ENCODE results near the gene KCNMB2.

KCNMB2 gene

DNA sequence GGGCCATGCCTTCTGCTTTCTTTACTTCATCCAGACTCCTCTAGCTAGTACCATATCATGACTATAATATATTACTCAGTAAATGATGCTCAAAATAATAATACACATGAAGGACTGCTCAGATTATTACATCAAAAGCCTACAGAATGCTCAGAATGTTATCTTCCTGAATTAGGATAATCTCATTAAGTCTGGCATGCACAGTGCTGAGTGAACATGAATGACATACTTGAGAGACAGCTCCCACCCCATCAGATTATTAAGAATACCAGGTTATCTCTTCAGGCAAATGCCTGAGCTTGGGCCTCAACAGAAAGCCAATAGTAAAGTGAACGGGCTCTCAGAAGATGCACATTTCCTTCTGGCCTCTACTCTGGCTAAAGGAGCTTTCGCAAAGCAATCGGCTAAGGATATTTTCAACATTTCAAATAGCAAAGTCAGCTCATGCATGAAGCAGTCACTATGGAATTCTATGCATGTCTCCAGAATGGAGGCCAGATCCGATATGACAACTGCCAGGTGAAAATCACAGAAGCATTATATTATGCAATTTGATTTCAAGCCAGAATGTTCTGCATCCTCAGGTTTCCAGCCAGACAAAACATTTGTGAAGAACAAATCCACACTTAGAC is 122.6 kb downstream of the KCNMB2 start:
- no peak for TF ChIP-seq CTBP1 (IDR thresholded peaks at IDR 0.05; ENCODE audit: borderline replicate concordance)
- no peak for TF ChIP-seq ARNT (IDR thresholded peaks at IDR 0.05)
- TF ChIP-seq FOXK2 (IDR thresholded peaks at IDR 0.05): no peak
- TF ChIP-seq TARDBP (IDR thresholded peaks at IDR 0.05): no peak
- TF ChIP-seq LEF1 (IDR thresholded peaks at IDR 0.05; ENCODE audit: borderline replicate concordance): no peak
- no peak for TF ChIP-seq HDGF (IDR thresholded peaks at IDR 0.05; ENCODE audit: borderline replicate concordance)
- no peak for TF ChIP-seq BHLHE40 (IDR thresholded peaks at IDR 0.05; ENCODE audit: borderline replicate concordance)
- TF ChIP-seq FOXA1 (IDR thresholded peaks at IDR 0.05): no peak
- TF ChIP-seq L3MBTL2 (conservative IDR thresholded peaks at IDR 0.05): no peak
- no peak for TF ChIP-seq ZNF384 (IDR thresholded peaks at IDR 0.05)
- no peak for TF ChIP-seq FOXM1 (IDR thresholded peaks at IDR 0.05; ENCODE audit: borderline replicate concordance)
- TF ChIP-seq ELF4 (IDR thresholded peaks at IDR 0.05): no peak
- no peak for TF ChIP-seq SP1 (IDR thresholded peaks at IDR 0.05)
- TF ChIP-seq, protein P1, sequence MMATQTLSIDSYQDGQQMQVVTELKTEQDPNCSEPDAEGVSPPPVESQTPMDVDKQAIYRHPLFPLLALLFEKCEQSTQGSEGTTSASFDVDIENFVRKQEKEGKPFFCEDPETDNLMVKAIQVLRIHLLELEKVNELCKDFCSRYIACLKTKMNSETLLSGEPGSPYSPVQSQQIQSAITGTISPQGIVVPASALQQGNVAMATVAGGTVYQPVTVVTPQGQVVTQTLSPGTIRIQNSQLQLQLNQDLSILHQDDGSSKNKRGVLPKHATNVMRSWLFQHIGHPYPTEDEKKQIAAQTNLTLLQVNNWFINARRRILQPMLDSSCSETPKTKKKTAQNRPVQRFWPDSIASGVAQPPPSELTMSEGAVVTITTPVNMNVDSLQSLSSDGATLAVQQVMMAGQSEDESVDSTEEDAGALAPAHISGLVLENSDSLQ (IDR thresholded peaks at IDR 0.05): no peak
- TF ChIP-seq NFRKB (IDR thresholded peaks at IDR 0.05): no peak
- TF ChIP-seq SUZ12 (IDR thresholded peaks at IDR 0.05): no peak
- ChIA-PET POLR2A (no interaction called here), CTCF (no interaction called here)
- DNase-seq (ENCODE audit: extremely low spot score): no peak

DNA sequence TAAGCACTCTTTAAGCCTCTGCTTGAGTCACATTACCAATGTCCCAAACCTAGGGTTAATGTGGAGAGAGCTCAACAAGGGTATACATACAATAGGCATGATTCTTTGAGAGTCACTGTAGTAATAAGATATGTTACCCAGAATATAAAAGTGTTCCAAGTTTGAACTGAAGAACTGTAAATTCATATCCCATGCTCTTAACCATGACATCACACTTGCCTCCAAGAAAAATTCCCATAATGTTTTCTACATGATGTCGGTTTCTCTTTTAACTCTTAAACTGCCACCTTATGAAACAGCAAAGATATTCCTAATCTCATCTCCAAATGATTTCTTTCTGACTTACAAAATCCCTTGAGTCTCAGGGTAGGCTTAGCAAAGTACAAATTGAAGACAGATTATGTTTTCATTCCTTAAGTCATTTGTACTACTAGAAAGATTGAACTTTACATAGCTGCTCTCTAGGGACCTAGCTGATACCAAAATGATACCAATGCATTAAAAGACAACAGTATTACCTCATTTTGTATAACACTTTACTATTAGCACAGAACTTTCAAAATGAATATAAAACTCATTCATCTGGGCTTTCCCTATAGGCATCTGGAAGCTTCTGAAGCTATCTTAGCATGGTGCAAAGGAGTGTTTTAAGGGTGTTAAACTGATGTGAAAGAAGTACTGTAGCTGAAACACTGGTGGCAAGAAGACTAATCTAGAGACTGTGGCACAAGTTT is 127.1 kb downstream of the KCNMB2 start:
- DNase-seq (ENCODE audit: extremely low spot score): no peak
- TF ChIP-seq FOXK2 (IDR thresholded peaks at IDR 0.05) (no peak), NFRKB (IDR thresholded peaks at IDR 0.05) (no peak), LEF1 (IDR thresholded peaks at IDR 0.05; ENCODE audit: borderline replicate concordance) (no peak), TARDBP (IDR thresholded peaks at IDR 0.05) (no peak)
- ChIA-PET POLR2A (no interaction called here), CTCF (no interaction called here)

- ChIA-PET POLR2A (no interaction called here), CTCF (no interaction called here)
- DNase-seq (ENCODE audit: extremely low spot score): no peak
- TF ChIP-seq FOXM1 (IDR thresholded peaks at IDR 0.05; ENCODE audit: borderline replicate concordance) (no peak), FOXK2 (IDR thresholded peaks at IDR 0.05) (no peak), FOXA1 (IDR thresholded peaks at IDR 0.05) (no peak), L3MBTL2 (conservative IDR thresholded peaks at IDR 0.05) (no peak), ELF4 (IDR thresholded peaks at IDR 0.05) (no peak), ARNT (IDR thresholded peaks at IDR 0.05) (no peak), HDGF (IDR thresholded peaks at IDR 0.05; ENCODE audit: borderline replicate concordance) (no peak), CTBP1 (IDR thresholded peaks at IDR 0.05; ENCODE audit: borderline replicate concordance) (no peak), NFRKB (IDR thresholded peaks at IDR 0.05) (no peak), SUZ12 (IDR thresholded peaks at IDR 0.05) (no peak)
- TF ChIP-seq, protein P1 (IDR thresholded peaks at IDR 0.05): no peak
Observed at GRCh38 chr3:178665747-178666146, 129.5 kb downstream of the KCNMB2 start.

DNA sequence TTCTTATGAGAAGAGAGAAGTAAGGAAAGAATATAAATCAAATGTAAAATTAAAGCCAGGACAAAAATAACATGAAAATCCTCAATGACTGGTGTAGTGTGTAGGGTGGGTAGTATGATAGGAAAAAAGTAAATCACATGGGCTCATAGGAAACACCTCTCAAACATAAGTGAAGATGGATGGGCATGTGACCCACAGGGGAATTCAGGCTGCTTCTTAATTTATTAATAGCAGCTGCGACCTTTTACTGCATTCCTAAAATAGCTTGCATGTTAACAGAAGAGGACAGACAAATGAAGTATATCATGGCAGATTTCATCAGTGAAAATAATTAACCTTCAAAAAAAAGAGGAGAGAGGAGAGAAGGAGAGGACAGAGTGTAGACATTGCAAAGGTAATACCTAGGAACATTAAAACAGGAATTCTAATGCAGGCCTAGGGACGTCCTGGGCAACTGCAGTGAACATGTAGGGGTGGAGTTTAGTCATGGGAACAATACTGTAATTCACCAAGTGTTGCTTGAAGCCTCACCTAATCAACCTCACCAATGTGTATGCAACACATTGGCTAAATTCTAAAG is 132.9 kb downstream of the KCNMB2 start:
- CTCF ChIA-PET: no interaction called here
- no peak for DNase-seq (ENCODE audit: extremely low spot score)
- POLR2A ChIA-PET: no interaction called here

GRCh38 chr3:178669758-178670157 is 133.5 kb downstream of the KCNMB2 start:
- DNase-seq (ENCODE audit: extremely low spot score): no peak
- no peak for TF ChIP-seq LEF1 (IDR thresholded peaks at IDR 0.05; ENCODE audit: borderline replicate concordance)
- no peak for TF ChIP-seq ELF4 (IDR thresholded peaks at IDR 0.05)
- no peak for TF ChIP-seq SUZ12 (IDR thresholded peaks at IDR 0.05)
- no peak for TF ChIP-seq NFRKB (IDR thresholded peaks at IDR 0.05)
- TF ChIP-seq FOXK2 (IDR thresholded peaks at IDR 0.05): no peak
- ChIA-PET POLR2A (no interaction called here), CTCF (no interaction called here)

More for the DNA sequence above, 132.9 kb downstream of the KCNMB2 start:
- TF ChIP-seq ARNT (IDR thresholded peaks at IDR 0.05) (no peak), NFRKB (IDR thresholded peaks at IDR 0.05) (no peak), LEF1 (IDR thresholded peaks at IDR 0.05; ENCODE audit: borderline replicate concordance) (no peak), CTBP1 (IDR thresholded peaks at IDR 0.05; ENCODE audit: borderline replicate concordance) (no peak), BHLHE40 (IDR thresholded peaks at IDR 0.05; ENCODE audit: borderline replicate concordance) (no peak), SUZ12 (IDR thresholded peaks at IDR 0.05) (no peak), FOXM1 (IDR thresholded peaks at IDR 0.05; ENCODE audit: borderline replicate concordance) (no peak), L3MBTL2 (conservative IDR thresholded peaks at IDR 0.05) (no peak), SP1 (IDR thresholded peaks at IDR 0.05) (no peak), FOXK2 (IDR thresholded peaks at IDR 0.05) (no peak)

GRCh38 chr3:178671377-178671776 is 135.1 kb downstream of the KCNMB2 start:
- CTCF ChIA-PET: no interaction called here
- TF ChIP-seq HDGF (IDR thresholded peaks at IDR 0.05; ENCODE audit: borderline replicate concordance) (no peak), ELF4 (IDR thresholded peaks at IDR 0.05) (no peak)
- no peak for DNase-seq (ENCODE audit: extremely low spot score)
- POLR2A ChIA-PET: no interaction called here

GRCh38 chr3:178671791-178672190 is 135.6 kb downstream of the KCNMB2 start:
- no peak for DNase-seq (ENCODE audit: extremely low spot score)
- ChIA-PET POLR2A (no interaction called here), CTCF (no interaction called here)
- no peak for TF ChIP-seq SUZ12 (IDR thresholded peaks at IDR 0.05)
- no peak for TF ChIP-seq FOXA1 (IDR thresholded peaks at IDR 0.05)
- no peak for TF ChIP-seq BHLHE40 (IDR thresholded peaks at IDR 0.05; ENCODE audit: borderline replicate concordance)
- no peak for TF ChIP-seq ELF4 (IDR thresholded peaks at IDR 0.05)
- no peak for TF ChIP-seq FOXM1 (IDR thresholded peaks at IDR 0.05; ENCODE audit: borderline replicate concordance)
- no peak for TF ChIP-seq ZNF384 (IDR thresholded peaks at IDR 0.05)
- TF ChIP-seq NFRKB (IDR thresholded peaks at IDR 0.05): no peak
- no peak for TF ChIP-seq HDGF (IDR thresholded peaks at IDR 0.05; ENCODE audit: borderline replicate concordance)
- TF ChIP-seq ARNT (IDR thresholded peaks at IDR 0.05): no peak
- TF ChIP-seq FOXK2 (IDR thresholded peaks at IDR 0.05): no peak
- no peak for TF ChIP-seq L3MBTL2 (conservative IDR thresholded peaks at IDR 0.05)
- TF ChIP-seq SP1 (IDR thresholded peaks at IDR 0.05): no peak
- TF ChIP-seq LEF1 (IDR thresholded peaks at IDR 0.05; ENCODE audit: borderline replicate concordance): no peak
- no peak for TF ChIP-seq CTBP1 (IDR thresholded peaks at IDR 0.05; ENCODE audit: borderline replicate concordance)
- no peak for TF ChIP-seq TARDBP (IDR thresholded peaks at IDR 0.05)
- TF ChIP-seq, protein P1 (IDR thresholded peaks at IDR 0.05): no peak

Data from HEK293T (cell line).